ENCODE results near the gene ADGRA1.

ADGRA1 gene

DNA sequence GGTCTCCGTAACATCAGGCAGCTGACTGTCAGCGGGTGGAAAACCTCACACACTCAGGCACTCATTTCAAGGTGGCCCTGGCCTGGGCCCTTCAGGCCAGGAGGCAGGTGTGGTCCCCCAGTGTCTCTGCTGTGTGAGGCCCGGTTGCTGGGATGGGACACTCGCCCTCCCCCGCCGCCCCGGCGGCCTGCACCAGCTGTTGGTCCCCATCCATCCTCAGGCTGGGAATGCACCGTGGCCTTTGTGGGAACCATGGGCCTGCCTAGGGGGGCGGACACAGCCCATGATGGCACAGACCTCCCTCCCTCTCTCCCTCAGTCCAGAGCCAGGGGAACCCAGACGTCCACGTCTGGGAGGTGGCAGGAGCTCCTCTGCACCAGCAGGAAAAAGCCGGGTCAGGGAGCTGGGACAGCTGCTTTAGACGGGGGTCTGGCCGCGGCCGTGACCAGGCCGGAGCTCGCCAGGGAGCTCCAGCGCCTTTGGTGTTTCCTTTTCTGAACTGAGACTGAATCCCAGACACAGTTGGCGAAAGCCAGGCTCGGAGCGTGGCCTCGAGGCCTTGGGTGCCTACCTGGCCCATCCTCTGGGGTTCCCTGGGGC is 15.7 kb downstream of the ADGRA1 start:
- H3K27me3 ChIP-seq (ENCODE audit: low read length) = no peaks in the 10 kb centered on the region
- no peaks in the 10 kb centered on the region for H3K79me2 ChIP-seq (ENCODE audit: insufficient read depth, low read length)
- no peak overlapping the region for H2AFZ ChIP-seq (ENCODE audit: low read depth, low read length, severe bottlenecking)
- no peak for TF ChIP-seq EZH2phosphoT487 (conservative IDR thresholded peaks at IDR 0.05; ENCODE audit: low read length)
- TF ChIP-seq, protein P1, sequence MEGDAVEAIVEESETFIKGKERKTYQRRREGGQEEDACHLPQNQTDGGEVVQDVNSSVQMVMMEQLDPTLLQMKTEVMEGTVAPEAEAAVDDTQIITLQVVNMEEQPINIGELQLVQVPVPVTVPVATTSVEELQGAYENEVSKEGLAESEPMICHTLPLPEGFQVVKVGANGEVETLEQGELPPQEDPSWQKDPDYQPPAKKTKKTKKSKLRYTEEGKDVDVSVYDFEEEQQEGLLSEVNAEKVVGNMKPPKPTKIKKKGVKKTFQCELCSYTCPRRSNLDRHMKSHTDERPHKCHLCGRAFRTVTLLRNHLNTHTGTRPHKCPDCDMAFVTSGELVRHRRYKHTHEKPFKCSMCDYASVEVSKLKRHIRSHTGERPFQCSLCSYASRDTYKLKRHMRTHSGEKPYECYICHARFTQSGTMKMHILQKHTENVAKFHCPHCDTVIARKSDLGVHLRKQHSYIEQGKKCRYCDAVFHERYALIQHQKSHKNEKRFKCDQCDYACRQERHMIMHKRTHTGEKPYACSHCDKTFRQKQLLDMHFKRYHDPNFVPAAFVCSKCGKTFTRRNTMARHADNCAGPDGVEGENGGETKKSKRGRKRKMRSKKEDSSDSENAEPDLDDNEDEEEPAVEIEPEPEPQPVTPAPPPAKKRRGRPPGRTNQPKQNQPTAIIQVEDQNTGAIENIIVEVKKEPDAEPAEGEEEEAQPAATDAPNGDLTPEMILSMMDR (IDR thresholded peaks at IDR 0.05; ENCODE audit: insufficient read depth, low read length, poor library complexity, severe bottlenecking) = no peak
- no peak overlapping the region for H3K4me3 ChIP-seq (ENCODE audit: insufficient read depth, low read length, poor library complexity, severe bottlenecking)
- no peaks in the 10 kb centered on the region for H3F3A ChIP-seq (ENCODE audit: insufficient read depth)
- H4K20me1 ChIP-seq (ENCODE audit: low read depth, low read length) = no peaks in the 10 kb centered on the region
- no peak overlapping the region for H3K4me2 ChIP-seq (ENCODE audit: low read depth, low read length, poor library complexity, severe bottlenecking)
- no peaks in the 10 kb centered on the region for H3K36me3 ChIP-seq (ENCODE audit: low read length)
- H3K9me3 ChIP-seq (ENCODE audit: insufficient read depth, low read length) = peaks cover 11% of the 10 kb centered on the region; the same call in 1 of the 2 replicates
- H3K9me2 ChIP-seq (replicated peaks; ENCODE audit: insufficient read depth, low read length) = no peaks in the 10 kb centered on the region
- no peak overlapping the region for H3K27ac ChIP-seq (ENCODE audit: low read depth, low read length)
- H3K9ac ChIP-seq (ENCODE audit: low read length) = no peak overlapping the region

- TF ChIP-seq EZH2phosphoT487 (conservative IDR thresholded peaks at IDR 0.05; ENCODE audit: low read length) = no peak
- TF ChIP-seq, protein P1 (IDR thresholded peaks at IDR 0.05; ENCODE audit: insufficient read depth, low read length, poor library complexity, severe bottlenecking) = no peak
- H3K9me2 ChIP-seq (replicated peaks; ENCODE audit: insufficient read depth, low read length) = no peaks in the 10 kb centered on the region
Measured at GRCh38 chr10:133104068-133104962, 16.6 kb downstream of the ADGRA1 start.

DNA sequence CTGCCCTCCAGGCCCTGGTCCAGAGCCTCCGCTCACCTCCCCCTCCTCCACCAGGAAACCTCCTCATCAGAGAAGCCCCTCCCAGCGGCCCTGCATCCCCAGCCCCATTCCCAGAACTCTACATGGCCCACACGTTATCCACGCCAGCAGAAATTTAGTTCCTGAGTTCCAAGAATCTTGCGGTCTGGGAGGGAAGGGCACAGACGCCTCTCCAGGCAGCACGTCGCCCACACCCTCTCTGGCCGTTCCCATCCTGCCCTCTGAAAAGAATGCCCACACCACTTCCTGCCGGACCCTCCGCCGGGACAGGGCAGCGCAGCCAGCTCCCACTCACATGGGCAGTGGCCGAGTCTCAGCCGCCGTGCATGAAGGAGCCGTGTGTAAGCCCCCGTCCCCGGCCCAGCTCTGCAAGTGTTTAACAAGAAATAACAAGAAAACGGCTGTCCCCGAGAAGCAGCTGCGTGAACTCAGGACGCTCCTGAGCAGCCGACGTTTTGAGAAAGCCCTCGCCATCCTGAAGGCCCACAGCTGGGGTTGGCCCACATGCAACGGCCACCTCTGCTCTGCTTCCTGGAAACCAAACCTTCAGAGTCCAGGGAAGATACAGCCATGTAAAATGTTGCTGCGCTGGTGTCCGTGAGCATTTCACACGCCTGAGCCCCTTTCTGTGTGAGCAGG is 17.4 kb downstream of the ADGRA1 start:
- H3K9ac ChIP-seq (ENCODE audit: low read length) = no peak overlapping the region
- TF ChIP-seq, protein P1 (IDR thresholded peaks at IDR 0.05; ENCODE audit: insufficient read depth, low read length, poor library complexity, severe bottlenecking) = no peak
- TF ChIP-seq EZH2phosphoT487 (conservative IDR thresholded peaks at IDR 0.05; ENCODE audit: low read length) = no peak
- no peak overlapping the region for H3K4me3 ChIP-seq (ENCODE audit: insufficient read depth, low read length, poor library complexity, severe bottlenecking)
- H3K27ac ChIP-seq (ENCODE audit: low read depth, low read length) = no peak overlapping the region
- no peaks in the 10 kb centered on the region for H3F3A ChIP-seq (ENCODE audit: insufficient read depth)
- H3K4me2 ChIP-seq (ENCODE audit: low read depth, low read length, poor library complexity, severe bottlenecking) = no peak overlapping the region
- H3K9me2 ChIP-seq (replicated peaks; ENCODE audit: insufficient read depth, low read length) = no peaks in the 10 kb centered on the region
- no peaks in the 10 kb centered on the region for H3K36me3 ChIP-seq (ENCODE audit: low read length)
- no peaks in the 10 kb centered on the region for H4K20me1 ChIP-seq (ENCODE audit: low read depth, low read length)
- H3K9me3 ChIP-seq (ENCODE audit: insufficient read depth, low read length) = peaks cover 11% of the 10 kb centered on the region; the same call in 1 of the 2 replicates
- H3K27me3 ChIP-seq (ENCODE audit: low read length) = no peaks in the 10 kb centered on the region
- no peak overlapping the region for H2AFZ ChIP-seq (ENCODE audit: low read depth, low read length, severe bottlenecking)
- no peaks in the 10 kb centered on the region for H3K79me2 ChIP-seq (ENCODE audit: insufficient read depth, low read length)

More at GRCh38 chr10:133104068-133104962, 16.6 kb downstream of the ADGRA1 start:
- no peaks in the 10 kb centered on the region for H3K79me2 ChIP-seq (ENCODE audit: insufficient read depth, low read length)
- H3K36me3 ChIP-seq (ENCODE audit: low read length) = no peaks in the 10 kb centered on the region
- no peak overlapping the region for H2AFZ ChIP-seq (ENCODE audit: low read depth, low read length, severe bottlenecking)
- H3F3A ChIP-seq (ENCODE audit: insufficient read depth) = no peaks in the 10 kb centered on the region
- no peak overlapping the region for H3K4me2 ChIP-seq (ENCODE audit: low read depth, low read length, poor library complexity, severe bottlenecking)
- no peak overlapping the region for H3K4me3 ChIP-seq (ENCODE audit: insufficient read depth, low read length, poor library complexity, severe bottlenecking)
- no peaks in the 10 kb centered on the region for H3K27me3 ChIP-seq (ENCODE audit: low read length)
- H4K20me1 ChIP-seq (ENCODE audit: low read depth, low read length) = no peaks in the 10 kb centered on the region
- no peak overlapping the region for H3K27ac ChIP-seq (ENCODE audit: low read depth, low read length)
- H3K9ac ChIP-seq (ENCODE audit: low read length) = no peak overlapping the region
- peaks cover 11% of the 10 kb centered on the region; the same call in 1 of the 2 replicates for H3K9me3 ChIP-seq (ENCODE audit: insufficient read depth, low read length)
